GM23338 (cell line): ENCODE data around the gene OAS3. TPM values are rescaled to one million over a fixed set of nuclear protein-coding genes. Genes with fewer than 3 reads are reported as not detected.

ENCODE experiments used
- ATAC-seq: fragments of 200-7000 bp; cut with Tn5 transposase; 3 replicates; pipeline ENCODE4 v1.9.1; 2020
- DNase-seq: peaks from one replicate; pipeline ENCODE4 v3.0.0-alpha.2; 2015; ENCODE audit warnings: low spot score
- H2AFZ ChIP-seq: fragments of 200-600 bp; sonication (generic); 2 replicates; pipeline ENCODE4 v1.8.0; 2016; ENCODE audit warnings: antibody characterized with exemption, mild to moderate bottlenecking, moderate library complexity
- H3F3A ChIP-seq: fragments of 200-600 bp; sonication (generic); replicated peaks from 2 replicates; pipeline ENCODE4 v1.8.0; 2017; ENCODE audit warnings: antibody characterized with exemption, mixed run types, low read depth
- H3K27ac ChIP-seq: fragments of 200-600 bp; sonication (generic); 2 replicates; pipeline ENCODE4 v1.6.1; 2016; ENCODE audit warnings: low read depth
- H3K27me3 ChIP-seq: fragments of 200-600 bp; sonication (generic); 2 replicates; pipeline ENCODE4 v1.8.0; 2016; ENCODE audit warnings: mild to moderate bottlenecking, mixed run types, moderate library complexity; ENCODE audit not compliant: insufficient read depth
- H3K36me3 ChIP-seq: fragments of 200-600 bp; sonication (generic); 2 replicates; pipeline ENCODE4 v1.8.0; 2016; ENCODE audit warnings: mild to moderate bottlenecking; ENCODE audit not compliant: insufficient read depth
- H3K4me1 ChIP-seq: fragments of 200-600 bp; sonication (generic); 2 replicates; pipeline ENCODE4 v1.8.0; 2016; ENCODE audit warnings: mild to moderate bottlenecking, moderate library complexity; ENCODE audit not compliant: insufficient read depth
- H3K4me2 ChIP-seq: fragments of 200-600 bp; sonication (generic); 2 replicates; pipeline ENCODE4 v1.7.1; 2017; ENCODE audit warnings: mixed run types
- H3K4me3 ChIP-seq: fragments of 200-600 bp; sonication (generic); 2 replicates; pipeline ENCODE4 v1.6.1; 2016; ENCODE audit warnings: mixed run types
- H3K79me2 ChIP-seq: fragments of 200-600 bp; sonication (generic); replicated peaks from 2 replicates; pipeline ENCODE4 v1.8.0; 2017; ENCODE audit warnings: mild to moderate bottlenecking; ENCODE audit not compliant: insufficient read depth
- H3K9me2 ChIP-seq: fragments of 200-600 bp; sonication (generic); 2 replicates; pipeline ENCODE4 v1.8.0; 2017; ENCODE audit not compliant: insufficient read depth
- H4K20me1 ChIP-seq: fragments of 200-600 bp; sonication (generic); replicated peaks from 2 replicates; pipeline ENCODE4 v1.8.0; 2017; ENCODE audit warnings: mild to moderate bottlenecking; ENCODE audit not compliant: insufficient read depth
- H3K27ac Mint-ChIP-seq: 2 replicates; pipeline ENCODE4 v1.8.0; 2020; ENCODE audit warnings: inconsistent platforms, mild to moderate bottlenecking, moderate library complexity, mixed read lengths
- H3K27me3 Mint-ChIP-seq: 3 replicates; pipeline ENCODE4 v1.8.0; 2022; ENCODE audit warnings: low read depth, mild to moderate bottlenecking, moderate library complexity, mixed read lengths, inconsistent platforms; ENCODE audit not compliant: insufficient read depth, poor library complexity
- H3K36me3 Mint-ChIP-seq: 3 replicates; pipeline ENCODE4 v1.8.0; 2021; ENCODE audit warnings: low read depth, mild to moderate bottlenecking, inconsistent platforms, moderate library complexity, mixed read lengths
- H3K4me1 Mint-ChIP-seq: 3 replicates; pipeline ENCODE4 v1.8.0; 2020; ENCODE audit warnings: mild to moderate bottlenecking, inconsistent platforms, mixed read lengths
- H3K4me3 Mint-ChIP-seq: 3 replicates; pipeline ENCODE4 v1.8.0; 2021; ENCODE audit warnings: moderate library complexity, mild to moderate bottlenecking, inconsistent platforms, mixed read lengths
- H3K9me3 Mint-ChIP-seq: 3 replicates; pipeline ENCODE4 v1.8.0; 2020; ENCODE audit warnings: moderate library complexity, mild to moderate bottlenecking, inconsistent platforms, mixed read lengths
- CREB1 ChIP-seq: fragments of 250-450 bp; sonication (Bioruptor Pico); IDR thresholded peaks from 2 replicates; pipeline ENCODE4 v1.5.0; 2020; ENCODE audit warnings: low read depth, mild to moderate bottlenecking, moderate library complexity
- EZH2phosphoT487 ChIP-seq: fragments of 200-600 bp; sonication (generic); IDR thresholded peaks from one replicate; pipeline ENCODE4 v1.8.1; 2018; ENCODE audit warnings: antibody characterized with exemption; ENCODE audit not compliant: unreplicated experiment
- JUNB ChIP-seq: IDR thresholded peaks from one replicate; pipeline ENCODE4 v1.6.1; 2016; ENCODE audit warnings: antibody characterized with exemption; ENCODE audit not compliant: unreplicated experiment
- NANOG ChIP-seq: IDR thresholded peaks from 2 replicates; pipeline ENCODE4 v1.6.1; 2016; ENCODE audit warnings: antibody characterized with exemption, borderline replicate concordance
- POLR2AphosphoS5 ChIP-seq: IDR thresholded peaks from 2 replicates; pipeline ENCODE4 v1.6.1; 2016; ENCODE audit warnings: antibody characterized with exemption, low read depth
- STAT1 ChIP-seq: IDR thresholded peaks from one replicate; pipeline ENCODE4 v1.6.1; 2016; ENCODE audit warnings: antibody characterized with exemption; ENCODE audit not compliant: unreplicated experiment
- ZNF114 ChIP-seq: fragments of 250-450 bp; sonication (Bioruptor Pico); IDR thresholded peaks from 2 replicates; pipeline ENCODE4 v1.5.0; 2020; ENCODE audit warnings: mild to moderate bottlenecking, moderate library complexity
- ZNF331 ChIP-seq: fragments of 250-450 bp; sonication (Bioruptor Pico); IDR thresholded peaks from 2 replicates; pipeline ENCODE4 v1.5.0; 2020; ENCODE audit warnings: low read depth, mild to moderate bottlenecking, moderate library complexity
- polyA plus RNA-seq: library from polyadenylated mRNA; unstranded; fragments of >200 nt; fragmentation: Nextera tagmentation; extraction: Ambion mirVana; gene quantifications from 2 replicates; pipeline ENCODE4 v1.2.1, GENCODE V29; 2016
- total RNA-seq: library from RNA; depleted of rRNA; stranded (reverse); fragments of >200 nt; shearing (Covaris generic); gene quantifications from 2 replicates; pipeline ENCODE4 v1.2.3, GENCODE V29; 2014
- TF ChIP-seq, protein P1 (sequence below): fragments of 250-450 bp; sonication (Bioruptor Pico); IDR thresholded peaks from 2 replicates; pipeline ENCODE4 v1.5.0; 2020; ENCODE audit warnings: mild to moderate bottlenecking, moderate library complexity
- TF ChIP-seq, protein P2 (sequence below), 2 experiments: fragments of 200-600 bp in 1 of 2; sonication (generic) in 1 of 2; conservative IDR thresholded peaks; 2 replicates each; pipeline versions ENCODE4 v1.5.1 to v1.6.1; 2016 to 2017; ENCODE audit warnings: antibody characterized with exemption in 2 of 2, low read depth in 2 of 2, mild to moderate bottlenecking in 2 of 2, moderate library complexity in 1 of 2

OAS3 gene
- total and polyA plus RNA-seq, 2 experiments from 2014 or later = 0.27 to 1.4 TPM

DNA sequence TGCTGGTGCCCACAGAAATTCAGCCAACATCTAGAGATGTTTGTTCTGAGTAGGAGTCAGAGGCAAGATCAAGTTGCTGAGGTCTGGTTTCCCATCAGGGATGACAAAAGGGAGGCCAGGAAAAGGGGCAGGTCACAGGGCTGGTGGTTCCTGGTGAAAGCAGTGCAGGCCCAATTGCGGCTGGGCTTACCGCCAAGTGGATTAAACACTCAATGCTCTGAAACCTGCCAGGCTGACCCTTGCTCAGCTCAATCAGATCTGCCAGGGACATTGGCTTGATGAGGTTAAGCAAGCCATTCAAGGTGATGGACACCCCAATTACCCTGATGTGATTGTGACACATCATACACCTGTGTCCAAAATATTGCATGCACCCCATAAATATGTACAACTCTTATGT lies 37.0 kb upstream of the OAS3 start:
- no peak overlapping the region for H3K27ac ChIP-seq

More for the DNA sequence above, 37.0 kb upstream of the OAS3 start:
- peaks cover 4% of the 10 kb centered on the region; the same call in 2 of the 3 replicates for H3K36me3 Mint-ChIP-seq
- Histone ChIP-seq H3K4me3 (no peak overlapping the region), H4K20me1 (no peaks in the 10 kb centered on the region), H3K9me2 (no peaks in the 10 kb centered on the region), H3K36me3 (no peaks in the 10 kb centered on the region), H3K4me1 (no peaks in the 10 kb centered on the region), H3K27me3 (no peaks in the 10 kb centered on the region), H3K4me2 (no peak overlapping the region), H3F3A (no peaks in the 10 kb centered on the region), H3K79me2 (no peaks in the 10 kb centered on the region), H2AFZ (no peak overlapping the region)
- ATAC-seq (no peak), DNase-seq (no peak)
- no peak overlapping the region for H3K4me3 Mint-ChIP-seq
- H3K27ac Mint-ChIP-seq = no peak overlapping the region
- H3K9me3 Mint-ChIP-seq = peaks cover 33% of the 10 kb centered on the region
- peaks cover 5% of the 10 kb centered on the region for H3K27me3 Mint-ChIP-seq
- H3K4me1 Mint-ChIP-seq = no peaks in the 10 kb centered on the region; the same call in 2 of the 3 replicates
- TF ChIP-seq CREB1 (CRISPR knock-in tag) (no peak), POLR2AphosphoS5 (no peak), ZNF331 (CRISPR knock-in tag) (no peak), NANOG (no peak), ZNF114 (no peak), JUNB (no peak), STAT1 (no peak), EZH2phosphoT487 (no peak)
- TF ChIP-seq, protein P1, sequence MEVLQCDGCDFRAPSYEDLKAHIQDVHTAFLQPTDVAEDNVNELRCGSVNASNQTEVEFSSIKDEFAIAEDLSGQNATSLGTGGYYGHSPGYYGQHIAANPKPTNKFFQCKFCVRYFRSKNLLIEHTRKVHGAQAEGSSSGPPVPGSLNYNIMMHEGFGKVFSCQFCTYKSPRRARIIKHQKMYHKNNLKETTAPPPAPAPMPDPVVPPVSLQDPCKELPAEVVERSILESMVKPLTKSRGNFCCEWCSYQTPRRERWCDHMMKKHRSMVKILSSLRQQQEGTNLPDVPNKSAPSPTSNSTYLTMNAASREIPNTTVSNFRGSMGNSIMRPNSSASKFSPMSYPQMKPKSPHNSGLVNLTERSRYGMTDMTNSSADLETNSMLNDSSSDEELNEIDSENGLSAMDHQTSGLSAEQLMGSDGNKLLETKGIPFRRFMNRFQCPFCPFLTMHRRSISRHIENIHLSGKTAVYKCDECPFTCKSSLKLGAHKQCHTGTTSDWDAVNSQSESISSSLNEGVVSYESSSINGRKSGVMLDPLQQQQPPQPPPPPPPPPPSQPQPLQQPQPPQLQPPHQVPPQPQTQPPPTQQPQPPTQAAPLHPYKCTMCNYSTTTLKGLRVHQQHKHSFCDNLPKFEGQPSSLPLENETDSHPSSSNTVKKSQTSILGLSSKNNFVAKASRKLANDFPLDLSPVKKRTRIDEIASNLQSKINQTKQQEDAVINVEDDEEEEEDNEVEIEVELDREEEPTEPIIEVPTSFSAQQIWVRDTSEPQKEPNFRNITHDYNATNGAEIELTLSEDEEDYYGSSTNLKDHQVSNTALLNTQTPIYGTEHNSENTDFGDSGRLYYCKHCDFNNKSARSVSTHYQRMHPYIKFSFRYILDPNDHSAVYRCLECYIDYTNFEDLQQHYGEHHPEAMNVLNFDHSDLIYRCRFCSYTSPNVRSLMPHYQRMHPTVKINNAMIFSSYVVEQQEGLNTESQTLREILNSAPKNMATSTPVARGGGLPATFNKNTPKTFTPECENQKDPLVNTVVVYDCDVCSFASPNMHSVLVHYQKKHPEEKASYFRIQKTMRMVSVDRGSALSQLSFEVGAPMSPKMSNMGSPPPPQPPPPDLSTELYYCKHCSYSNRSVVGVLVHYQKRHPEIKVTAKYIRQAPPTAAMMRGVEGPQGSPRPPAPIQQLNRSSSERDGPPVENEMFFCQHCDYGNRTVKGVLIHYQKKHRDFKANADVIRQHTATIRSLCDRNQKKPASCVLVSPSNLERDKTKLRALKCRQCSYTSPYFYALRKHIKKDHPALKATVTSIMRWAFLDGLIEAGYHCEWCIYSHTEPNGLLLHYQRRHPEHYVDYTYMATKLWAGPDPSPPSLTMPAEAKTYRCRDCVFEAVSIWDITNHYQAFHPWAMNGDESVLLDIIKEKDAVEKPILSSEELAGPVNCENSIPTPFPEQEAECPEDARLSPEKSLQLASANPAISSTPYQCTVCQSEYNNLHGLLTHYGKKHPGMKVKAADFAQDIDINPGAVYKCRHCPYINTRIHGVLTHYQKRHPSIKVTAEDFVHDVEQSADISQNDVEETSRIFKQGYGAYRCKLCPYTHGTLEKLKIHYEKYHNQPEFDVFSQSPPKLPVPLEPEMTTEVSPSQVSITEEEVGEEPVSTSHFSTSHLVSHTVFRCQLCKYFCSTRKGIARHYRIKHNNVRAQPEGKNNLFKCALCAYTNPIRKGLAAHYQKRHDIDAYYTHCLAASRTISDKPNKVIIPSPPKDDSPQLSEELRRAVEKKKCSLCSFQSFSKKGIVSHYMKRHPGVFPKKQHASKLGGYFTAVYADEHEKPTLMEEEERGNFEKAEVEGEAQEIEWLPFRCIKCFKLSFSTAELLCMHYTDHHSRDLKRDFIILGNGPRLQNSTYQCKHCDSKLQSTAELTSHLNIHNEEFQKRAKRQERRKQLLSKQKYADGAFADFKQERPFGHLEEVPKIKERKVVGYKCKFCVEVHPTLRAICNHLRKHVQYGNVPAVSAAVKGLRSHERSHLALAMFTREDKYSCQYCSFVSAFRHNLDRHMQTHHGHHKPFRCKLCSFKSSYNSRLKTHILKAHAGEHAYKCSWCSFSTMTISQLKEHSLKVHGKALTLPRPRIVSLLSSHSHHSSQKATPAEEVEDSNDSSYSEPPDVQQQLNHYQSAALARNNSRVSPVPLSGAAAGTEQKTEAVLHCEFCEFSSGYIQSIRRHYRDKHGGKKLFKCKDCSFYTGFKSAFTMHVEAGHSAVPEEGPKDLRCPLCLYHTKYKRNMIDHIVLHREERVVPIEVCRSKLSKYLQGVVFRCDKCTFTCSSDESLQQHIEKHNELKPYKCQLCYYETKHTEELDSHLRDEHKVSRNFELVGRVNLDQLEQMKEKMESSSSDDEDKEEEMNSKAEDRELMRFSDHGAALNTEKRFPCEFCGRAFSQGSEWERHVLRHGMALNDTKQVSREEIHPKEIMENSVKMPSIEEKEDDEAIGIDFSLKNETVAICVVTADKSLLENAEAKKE (CRISPR knock-in tag) = no peak
- TF ChIP-seq, protein P2, sequence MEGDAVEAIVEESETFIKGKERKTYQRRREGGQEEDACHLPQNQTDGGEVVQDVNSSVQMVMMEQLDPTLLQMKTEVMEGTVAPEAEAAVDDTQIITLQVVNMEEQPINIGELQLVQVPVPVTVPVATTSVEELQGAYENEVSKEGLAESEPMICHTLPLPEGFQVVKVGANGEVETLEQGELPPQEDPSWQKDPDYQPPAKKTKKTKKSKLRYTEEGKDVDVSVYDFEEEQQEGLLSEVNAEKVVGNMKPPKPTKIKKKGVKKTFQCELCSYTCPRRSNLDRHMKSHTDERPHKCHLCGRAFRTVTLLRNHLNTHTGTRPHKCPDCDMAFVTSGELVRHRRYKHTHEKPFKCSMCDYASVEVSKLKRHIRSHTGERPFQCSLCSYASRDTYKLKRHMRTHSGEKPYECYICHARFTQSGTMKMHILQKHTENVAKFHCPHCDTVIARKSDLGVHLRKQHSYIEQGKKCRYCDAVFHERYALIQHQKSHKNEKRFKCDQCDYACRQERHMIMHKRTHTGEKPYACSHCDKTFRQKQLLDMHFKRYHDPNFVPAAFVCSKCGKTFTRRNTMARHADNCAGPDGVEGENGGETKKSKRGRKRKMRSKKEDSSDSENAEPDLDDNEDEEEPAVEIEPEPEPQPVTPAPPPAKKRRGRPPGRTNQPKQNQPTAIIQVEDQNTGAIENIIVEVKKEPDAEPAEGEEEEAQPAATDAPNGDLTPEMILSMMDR (conservative IDR thresholded peaks at IDR 0.05; ENCODE audit: low read depth in 2 of 2) = no peak
